Testis (tissue), 3 donors: Measurements from ENCODE around the gene FRY. TPM values are rescaled to one million over a fixed set of nuclear protein-coding genes. Genes with fewer than 3 reads are reported as not detected.
"Not testable (repeated sequence)": the region's sequence is repeated elsewhere in the genome, so short reads cannot be mapped to it uniquely, and the experiment has no call there.

Source experiments
- DNase-seq: peaks from one replicate; pipeline ENCODE4 v3.0.0-alpha.2; 2019
- H3K27ac ChIP-seq, 2 donors: fragments of 200-600 bp; sonication (generic); one replicate each; pipeline ENCODE4 v1.5.1; 2019
- H3K27me3 ChIP-seq: fragments of 200-600 bp; sonication (generic); one replicate; pipeline ENCODE4 v1.5.1; 2019
- H3K36me3 ChIP-seq: fragments of 200-600 bp; sonication (generic); one replicate; pipeline ENCODE4 v1.5.1; 2017; ENCODE audit warnings: low read depth; ENCODE audit errors: missing control alignments
- H3K4me1 ChIP-seq: fragments of 200-600 bp; sonication (generic); one replicate; pipeline ENCODE4 v1.5.1; 2019
- H3K4me3 ChIP-seq, 2 donors: fragments of 200-600 bp; sonication (generic); one replicate each; pipeline ENCODE4 v1.5.1; 2017 to 2019
- H3K9me3 ChIP-seq: fragments of 200-600 bp; sonication (generic); one replicate; pipeline ENCODE4 v1.5.1; 2017
- CTCF ChIP-seq, 3 experiments: fragments of 450-650 bp in 2 of 3; fragments of 200-600 bp in 1 of 3; sonication (generic) in 1 of 3; IDR thresholded peaks; one replicate each; pipeline ENCODE4 v1.5.1; 2016 to 2019; ENCODE audit warnings: antibody characterized with exemption in 3 of 3, mild to moderate bottlenecking in 2 of 3, moderate library complexity in 1 of 3
- POLR2A ChIP-seq: fragments of 450-650 bp; IDR thresholded peaks from one replicate; pipeline ENCODE4 v1.6.1; 2017; ENCODE audit warnings: antibody characterized with exemption, mild to moderate bottlenecking, moderate library complexity
- WGBS, 2 donors: methylation state at CpG; one replicate each; pipeline ENCODE4 v1.1.5; 2018; 5-methylcytosine and 5-hydroxymethylcytosine counted together
- intact Hi-C: fragments of 100-400 bp; cut with DNase I; formaldehyde crosslinking; loops from one replicate; pipeline ENCODE4 v1.15.1; 2023; ENCODE audit warnings: low total_unique reads
- polyA plus RNA-seq: library from polyadenylated mRNA; stranded (reverse); fragments of 350-450 nt; fragmentation: Illumina TruSeq; extraction: RNeasy Lipid Tissue Mini Kit (QIAGEN cat#74804); gene quantifications from one replicate; pipeline ENCODE4 v1.2.3, GENCODE V29; 2014; ENCODE audit warnings: low read depth, low replicate concordance; ENCODE audit not compliant: insufficient read depth
- total RNA-seq, 2 donors: library from RNA; depleted of rRNA; stranded (reverse); fragments of >200 nt; gene quantifications; one replicate each; pipeline ENCODE4 v1.2.3, GENCODE V29; 2016

Gene FRY
- total and polyA plus RNA-seq, 3 donors from 2014 or later = 24.8 to 26.6 (median 25.9) TPM

- Histone ChIP-seq H3K27ac (no peak overlapping the region), H3K4me1 (no peaks in the 10 kb centered on the region), H3K36me3 (no peaks in the 10 kb centered on the region), H3K4me3 (no peak overlapping the region), H3K9me3 (no peaks in the 10 kb centered on the region), H3K27me3 (no peaks in the 10 kb centered on the region)
- TF ChIP-seq POLR2A (no peak), CTCF (IDR thresholded peaks at IDR 0.05) (no peak)
- WGBS, 2 donors = 55 to 65% methylated on average over 5 of the region's 5 CpGs
- DNase-seq = no peak
- intact Hi-C loops = no loop called here
These were observed 44.7 kb upstream of the FRY start for GRCh38 chr13:31986676-31987470.

- WGBS, 2 donors = 61 to 70% methylated on average over 2 of the region's 2 CpGs
- Histone ChIP-seq H3K4me3 (no peak overlapping the region), H3K4me1 (no peaks in the 10 kb centered on the region), H3K27me3 (no peaks in the 10 kb centered on the region), H3K36me3 (no peaks in the 10 kb centered on the region), H3K27ac (no peak overlapping the region), H3K9me3 (no peaks in the 10 kb centered on the region)
- TF ChIP-seq POLR2A (no peak), CTCF (IDR thresholded peaks at IDR 0.05) (no peak)
- intact Hi-C loops = no loop called here
- DNase-seq = no peak
These were observed 43.9 kb upstream of the FRY start for GRCh38 chr13:31987535-31988170.

- H3K36me3 ChIP-seq, H3K4me3 ChIP-seq, H3K27ac ChIP-seq, H3K27me3 ChIP-seq, H3K4me1 ChIP-seq, intact Hi-C loops, H3K9me3 ChIP-seq: not testable (repeated sequence)
- peak; percentile 32 for DNase-seq
- WGBS, 2 donors = 87 to 89% methylated on average over 6 of the region's 6 CpGs
These were observed 37.2 kb upstream of the FRY start for GRCh38 chr13:31994367-31994766.

GRCh38 chr13:31996601-31997000 is 35.0 kb upstream of the FRY start:
- Histone ChIP-seq H3K36me3 (no peaks in the 10 kb centered on the region), H3K27ac (no peak overlapping the region), H3K4me3 (no peak overlapping the region), H3K4me1 (no peaks in the 10 kb centered on the region), H3K9me3 (no peaks in the 10 kb centered on the region), H3K27me3 (no peaks in the 10 kb centered on the region)
- intact Hi-C loops = no loop called here
- 48 to 76% methylated on average over 2 of the region's 2 CpGs for WGBS, 2 donors
- no peak for DNase-seq
- TF ChIP-seq CTCF (IDR thresholded peaks at IDR 0.05) (no peak), POLR2A (no peak)

GRCh38 chr13:31997641-31998040 is 33.9 kb upstream of the FRY start:
- Histone ChIP-seq H3K27ac (no peak overlapping the region), H3K36me3 (no peaks in the 10 kb centered on the region), H3K27me3 (no peaks in the 10 kb centered on the region), H3K4me1 (no peaks in the 10 kb centered on the region), H3K4me3 (no peak overlapping the region), H3K9me3 (no peaks in the 10 kb centered on the region)
- intact Hi-C loops = no loop called here
- TF ChIP-seq POLR2A (no peak), CTCF (IDR thresholded peaks at IDR 0.05) (no peak)
- 88 to 97% methylated on average over 1 of the region's 1 CpG for WGBS, 2 donors
- DNase-seq = no peak
